ENCODE data around the gene PHKG2. TPM values are rescaled to one million over a fixed set of nuclear protein-coding genes. Genes with fewer than 3 reads are reported as not detected.

The PHKG2 gene, protein sequence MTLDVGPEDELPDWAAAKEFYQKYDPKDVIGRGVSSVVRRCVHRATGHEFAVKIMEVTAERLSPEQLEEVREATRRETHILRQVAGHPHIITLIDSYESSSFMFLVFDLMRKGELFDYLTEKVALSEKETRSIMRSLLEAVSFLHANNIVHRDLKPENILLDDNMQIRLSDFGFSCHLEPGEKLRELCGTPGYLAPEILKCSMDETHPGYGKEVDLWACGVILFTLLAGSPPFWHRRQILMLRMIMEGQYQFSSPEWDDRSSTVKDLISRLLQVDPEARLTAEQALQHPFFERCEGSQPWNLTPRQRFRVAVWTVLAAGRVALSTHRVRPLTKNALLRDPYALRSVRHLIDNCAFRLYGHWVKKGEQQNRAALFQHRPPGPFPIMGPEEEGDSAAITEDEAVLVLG
- total RNA-seq, result 10 to 100 TPM; 17.6 to 24.7 TPM

DNA sequence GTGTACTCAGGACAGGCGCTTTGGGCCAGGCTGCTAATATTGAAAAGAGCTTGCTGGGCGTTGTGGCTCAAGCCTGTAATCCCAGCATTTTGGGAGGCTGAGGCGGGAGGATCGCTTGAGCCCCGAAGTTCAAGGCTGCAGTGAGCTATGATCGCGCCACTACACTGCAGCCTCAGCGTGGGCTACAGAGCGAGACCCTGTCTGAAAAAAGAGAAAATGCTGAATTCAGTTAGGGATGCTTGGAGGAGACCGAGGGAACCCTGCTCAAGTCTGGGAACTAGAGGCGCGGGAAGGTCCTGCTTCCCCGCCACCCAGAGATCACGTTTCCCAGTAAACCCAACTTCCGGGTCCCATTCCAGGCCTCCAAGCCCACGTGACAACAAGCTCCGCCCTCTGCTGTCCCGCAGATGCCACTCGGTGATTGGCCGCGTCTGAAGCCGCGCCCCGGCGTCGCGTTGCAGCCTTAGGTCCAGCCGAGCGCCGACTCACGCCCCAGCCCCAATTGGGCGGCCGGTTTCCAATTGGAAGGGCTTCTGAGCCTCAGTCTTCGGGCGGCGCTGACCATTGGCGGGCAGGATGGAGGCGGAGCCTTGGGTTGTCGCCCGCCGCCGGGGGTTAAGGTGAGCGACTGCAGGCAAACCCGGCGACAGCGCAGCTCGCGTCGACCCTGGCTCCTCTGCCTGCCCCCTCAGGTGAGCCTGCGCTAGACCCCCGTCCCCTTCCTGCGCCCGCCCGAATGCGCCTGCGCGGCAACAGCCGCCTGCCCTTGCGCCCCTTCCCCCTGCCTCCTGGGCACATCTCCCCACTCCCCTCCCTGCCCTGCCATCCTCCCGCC, at the start of gene PHKG2:
TSS of gene PHKG2 (plus strand) at position 627 of the 835 bp plus-strand sequence. CDS start 396 bp downstream, outside the sequence.
- WGBS, 2 donors, result 2 to 4% methylated on average over 15 to 59 of the region's 60 CpGs
- peak; percentile 99 for ATAC-seq
- Histone ChIP-seq H3K27ac (peak within 1 kb of the TSS; percentile 56 to 91 (median 69)), H3K4me1 (peaks cover 12% of the 10 kb centered on the region), H3K9me3 (no peaks in the 10 kb centered on the region), H3K27me3 (no peaks in the 10 kb centered on the region), H3K36me3 (replicated peaks in 1 of 2; ENCODE audit: insufficient read depth in 1 of 2, low read depth in 2 of 2) (peaks cover 4 to 7% of the 10 kb centered on the region in 2 donors), H3K4me3 (peak within 1 kb of the TSS; percentile 57 to 75)
- TF ChIP-seq, protein P1, sequence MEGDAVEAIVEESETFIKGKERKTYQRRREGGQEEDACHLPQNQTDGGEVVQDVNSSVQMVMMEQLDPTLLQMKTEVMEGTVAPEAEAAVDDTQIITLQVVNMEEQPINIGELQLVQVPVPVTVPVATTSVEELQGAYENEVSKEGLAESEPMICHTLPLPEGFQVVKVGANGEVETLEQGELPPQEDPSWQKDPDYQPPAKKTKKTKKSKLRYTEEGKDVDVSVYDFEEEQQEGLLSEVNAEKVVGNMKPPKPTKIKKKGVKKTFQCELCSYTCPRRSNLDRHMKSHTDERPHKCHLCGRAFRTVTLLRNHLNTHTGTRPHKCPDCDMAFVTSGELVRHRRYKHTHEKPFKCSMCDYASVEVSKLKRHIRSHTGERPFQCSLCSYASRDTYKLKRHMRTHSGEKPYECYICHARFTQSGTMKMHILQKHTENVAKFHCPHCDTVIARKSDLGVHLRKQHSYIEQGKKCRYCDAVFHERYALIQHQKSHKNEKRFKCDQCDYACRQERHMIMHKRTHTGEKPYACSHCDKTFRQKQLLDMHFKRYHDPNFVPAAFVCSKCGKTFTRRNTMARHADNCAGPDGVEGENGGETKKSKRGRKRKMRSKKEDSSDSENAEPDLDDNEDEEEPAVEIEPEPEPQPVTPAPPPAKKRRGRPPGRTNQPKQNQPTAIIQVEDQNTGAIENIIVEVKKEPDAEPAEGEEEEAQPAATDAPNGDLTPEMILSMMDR (IDR thresholded peaks at IDR 0.05), result peak in 1 of 7 experiments; percentile 7
- peak; percentile 73 to 92 (median 85) for TF ChIP-seq POLR2A (IDR thresholded peaks at IDR 0.05)
- DNase-seq, result peak; percentile 99 to 100 (median 100)
- intact Hi-C loops (cut with DNase I), result no loop called here

DNA sequence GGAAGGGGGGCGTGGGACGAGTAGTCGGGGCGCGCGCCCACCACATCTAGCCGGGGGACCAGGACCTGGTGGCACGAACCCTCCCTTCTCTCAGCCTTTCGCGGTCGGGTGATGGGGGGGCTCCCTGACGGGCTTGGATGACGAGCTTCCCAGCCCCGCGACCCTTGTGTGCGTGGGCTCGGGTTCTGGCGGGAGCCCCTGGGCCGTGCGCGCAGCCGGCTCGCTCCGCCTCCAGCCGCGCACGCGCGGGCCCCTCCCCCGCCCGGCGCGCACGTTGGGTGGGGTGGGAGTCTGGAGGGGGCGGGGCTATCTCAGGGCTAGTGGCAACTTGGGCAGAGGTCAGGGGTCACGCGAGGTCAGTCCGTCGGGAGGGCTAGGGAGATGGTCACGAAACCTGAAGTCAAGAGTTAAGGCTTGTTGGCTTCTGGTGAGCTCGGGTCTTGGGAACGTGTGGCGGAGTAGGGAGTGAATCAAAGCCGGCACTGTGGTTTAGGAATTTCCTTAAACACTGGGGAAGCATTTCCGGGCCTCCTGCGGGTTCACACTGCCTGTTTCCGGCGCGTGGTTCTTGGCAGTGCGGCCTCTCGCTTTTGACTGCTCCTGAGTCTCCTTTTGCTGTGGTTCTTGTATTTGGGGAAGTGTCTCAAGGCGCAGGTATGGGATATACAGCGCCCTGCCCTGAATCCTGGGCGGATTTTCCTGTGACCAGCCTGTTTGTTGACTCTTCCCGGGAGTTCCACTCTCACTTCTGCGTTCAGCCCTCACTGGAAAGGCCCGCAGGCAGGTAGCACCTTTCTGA, 49.2 kb upstream of the PHKG2 start, which contains the start of gene SRCAP:
TSS of gene SRCAP (plus strand) at position 356 of the 799 bp plus-strand sequence. CDS start 1,654 bp downstream, outside the sequence.
- H3K4me3 ChIP-seq, result peak within 1 kb of the TSS; percentile 82 to 94
- H3K36me3 ChIP-seq (replicated peaks in 1 of 2; ENCODE audit: insufficient read depth in 1 of 2, low read depth in 2 of 2), result peaks cover 10 to 24% of the 10 kb centered on the region in 2 donors
- intact Hi-C loops (cut with DNase I), result no loop called here
- H3K27me3 ChIP-seq, result no peaks in the 10 kb centered on the region
- WGBS, 2 donors, result 0 to 5% methylated on average over 6 to 45 of the region's 57 CpGs
- peak within 1 kb of the TSS; percentile 98 to 100 (median 100) for H3K27ac ChIP-seq
- H3K4me1 ChIP-seq, result peaks cover 29% of the 10 kb centered on the region
- DNase-seq (peak; percentile 81 to 87 (median 84)), ATAC-seq (peak; percentile 59)
- H3K9me3 ChIP-seq, result no peaks in the 10 kb centered on the region
- TF ChIP-seq, protein P1 (IDR thresholded peaks at IDR 0.05), result no peak
- TF ChIP-seq POLR2A (IDR thresholded peaks at IDR 0.05), result peak in 1 of 3 donors; percentile 4

DNA sequence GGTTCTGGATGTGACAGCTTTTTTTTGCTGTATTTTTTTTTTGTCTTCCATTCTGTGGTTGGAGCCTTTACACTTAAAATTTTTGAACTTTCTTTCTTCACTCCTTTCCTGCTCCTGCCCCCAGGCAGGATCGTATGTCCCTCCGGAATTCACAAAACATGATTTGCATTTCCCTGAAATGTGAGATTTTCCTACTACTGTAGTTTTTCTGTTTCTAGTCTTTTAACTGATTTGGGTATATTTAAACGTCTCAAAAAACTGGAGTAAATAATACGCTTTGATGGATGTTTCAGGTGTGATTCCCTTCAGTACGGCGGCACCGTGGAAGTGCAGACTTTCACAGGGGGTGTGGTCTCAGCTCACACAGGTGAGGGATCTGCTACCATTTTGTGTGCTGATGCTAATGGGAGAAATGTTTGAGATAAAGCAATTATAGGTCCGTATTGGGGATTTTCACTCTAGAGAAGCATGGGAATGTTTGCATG, 48.6 kb upstream of the PHKG2 start:
- DNase-seq (no peak), ATAC-seq (no peak)
- Histone ChIP-seq H3K4me3 (no peak overlapping the region), H3K27me3 (no peaks in the 10 kb centered on the region), H3K9me3 (no peaks in the 10 kb centered on the region), H3K36me3 (replicated peaks in 1 of 2; ENCODE audit: insufficient read depth in 1 of 2, low read depth in 2 of 2) (peaks cover 16 to 30% of the 10 kb centered on the region in 2 donors), H3K27ac (peak overlapping the region in 3 of 4 donors; percentile 98 to 100 (median 99)), H3K4me1 (peaks cover 27% of the 10 kb centered on the region)
- TF ChIP-seq, protein P1 (IDR thresholded peaks at IDR 0.05), result no peak
- TF ChIP-seq POLR2A (IDR thresholded peaks at IDR 0.05), result no peak
- intact Hi-C loops (cut with DNase I), result no loop called here
- WGBS, 2 donors, result 14 to 25% methylated on average over 8 of the region's 8 CpGs

DNA sequence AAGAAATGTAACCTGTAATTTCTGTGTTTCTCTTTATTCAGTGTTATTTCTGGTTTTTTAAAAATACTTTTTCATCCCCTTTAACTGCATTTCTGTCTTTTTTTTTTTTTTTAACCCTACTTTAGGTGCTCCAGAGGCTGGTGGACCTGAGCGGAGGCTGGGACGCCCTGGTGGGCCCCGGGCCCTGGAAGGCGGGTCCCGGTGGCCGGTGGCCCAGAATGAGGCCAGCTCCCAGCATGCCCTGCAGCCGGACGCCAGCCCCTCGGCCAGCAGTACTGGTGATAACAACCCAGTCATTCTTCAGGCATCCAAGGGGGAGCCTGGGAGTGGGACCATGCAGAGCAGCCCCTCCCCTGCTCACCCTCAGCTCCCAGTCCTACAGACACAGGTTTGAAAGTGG, 47.7 kb upstream of the PHKG2 start:
- no peak for TF ChIP-seq POLR2A (IDR thresholded peaks at IDR 0.05)
- TF ChIP-seq, protein P1 (IDR thresholded peaks at IDR 0.05), result no peak
- ATAC-seq (no peak), DNase-seq (no peak)
- WGBS, 2 donors, result 53 to 54% methylated on average over 9 of the region's 9 CpGs
- H3K27ac ChIP-seq, result no peak overlapping the region
- H3K9me3 ChIP-seq, result no peaks in the 10 kb centered on the region
- intact Hi-C loops (cut with DNase I), result no loop called here
- H3K4me1 ChIP-seq, result peaks cover 27% of the 10 kb centered on the region
- H3K27me3 ChIP-seq, result no peaks in the 10 kb centered on the region
- peaks cover 21 to 39% of the 10 kb centered on the region in 2 donors for H3K36me3 ChIP-seq (replicated peaks in 1 of 2; ENCODE audit: insufficient read depth in 1 of 2, low read depth in 2 of 2)
- no peak overlapping the region for H3K4me3 ChIP-seq

All from body of pancreas (tissue), 4 donors.